B cell (primary cell): ENCODE measurements around the gene FTL. TPM values are rescaled to one million over a fixed set of nuclear protein-coding genes. Genes with fewer than 3 reads are reported as not detected.

Experiments
- ATAC-seq: fragments of 200-7000 bp; cut with Tn5 transposase; one replicate; pipeline ENCODE4 v1.10.0; 2021; ENCODE audit warnings: low read depth, mild to moderate bottlenecking, moderate number of reproducible peaks, moderate library complexity
- CTCF ChIA-PET: fragments of 350-600 bp; sonication (Branson Sonifier 250); formaldehyde crosslinking; loops from one replicate; lab custom pipeline; 2021; ENCODE audit warnings: antibody characterized with exemption, inconsistent platforms; lab: Charles Lee
- POLR2A ChIA-PET: fragments of 350-600 bp; sonication (Branson Sonifier 250); formaldehyde crosslinking; loops from one replicate; lab custom pipeline; 2021; ENCODE audit warnings: antibody characterized with exemption; lab: Charles Lee
- DNase-seq: peaks from one replicate; pipeline ENCODE4 v3.0.0; 2013
- H2AFZ ChIP-seq: 2 replicates; pipeline ENCODE4 v1.6.1; 2012; ENCODE audit warnings: mild to moderate bottlenecking, low read depth, low read length; ENCODE audit not compliant: insufficient read depth, poor library complexity, severe bottlenecking
- H3K27ac ChIP-seq, 2 donors: 1 replicate in 1 of 2; 2 replicates in 1 of 2; pipeline ENCODE4 v1.5.1; 2012 to 2013; ENCODE audit warnings: low read length in 2 of 2, mild to moderate bottlenecking in 2 of 2, moderate library complexity in 1 of 2
- H3K27me3 ChIP-seq, 4 experiments: fragments of 200-600 bp in 1 of 4; sonication (generic) in 1 of 4; replicated peaks in 1 of 4; 1 replicate in 2 of 4; 2 replicates in 2 of 4; pipeline versions ENCODE4 v1.6.1 to v1.7.0; 2013 to 2016; ENCODE audit warnings: low read length in 3 of 4, mild to moderate bottlenecking in 2 of 4, mixed read lengths in 1 of 4, moderate library complexity in 1 of 4; ENCODE audit not compliant: insufficient read depth in 4 of 4, control insufficient read depth in 3 of 4; ENCODE audit errors: control extremely low read depth in 1 of 4
- H3K36me3 ChIP-seq, 2 experiments: replicated peaks in 1 of 2; 1 replicate in 1 of 2; 2 replicates in 1 of 2; pipeline versions ENCODE4 v1.6.1 to v1.7.1; 2013; ENCODE audit warnings: low read length in 1 of 2; ENCODE audit not compliant: insufficient read depth in 2 of 2, control insufficient read depth in 1 of 2; ENCODE audit errors: control extremely low read depth in 1 of 2, extremely low read depth in 1 of 2
- H3K4me1 ChIP-seq, 2 donors: fragments of 200-600 bp in 1 of 2; sonication (generic) in 1 of 2; 1 replicate in 1 of 2; 2 replicates in 1 of 2; pipeline versions ENCODE4 v1.5.1 to v1.6.1; 2013 to 2017; ENCODE audit warnings: low read length in 2 of 2; ENCODE audit not compliant: control insufficient read depth in 2 of 2, insufficient read depth in 2 of 2
- H3K4me2 ChIP-seq: replicated peaks from 2 replicates; pipeline ENCODE3; 2012; ENCODE audit warnings: mild to moderate bottlenecking, low read depth, low read length; ENCODE audit not compliant: poor library complexity, severe bottlenecking
- H3K4me3 ChIP-seq, 5 experiments: fragments of 200-600 bp in 1 of 5; sonication (generic) in 1 of 5; 1 replicate in 3 of 5; 2 replicates in 2 of 5; pipeline versions ENCODE4 v1.5.1 to v1.7.0; 2011 to 2016; ENCODE audit warnings: low read length in 4 of 5, mild to moderate bottlenecking in 4 of 5, low read depth in 2 of 5, control low read depth in 1 of 5, moderate library complexity in 1 of 5; ENCODE audit not compliant: insufficient read depth in 1 of 5; ENCODE audit errors: control extremely low read depth in 1 of 5, extremely low read depth in 1 of 5
- H3K79me2 ChIP-seq: fragments of 200-600 bp; sonication (generic); one replicate; pipeline ENCODE4 v1.6.0; 2016; ENCODE audit warnings: low read length; ENCODE audit not compliant: control insufficient read depth, insufficient read depth
- H3K9ac ChIP-seq: fragments of 200-600 bp; sonication (generic); 2 replicates; pipeline ENCODE4 v1.6.1; 2017; ENCODE audit warnings: mild to moderate bottlenecking, low read length, moderate library complexity
- H3K9me3 ChIP-seq, 3 donors: one replicate each; pipeline versions ENCODE4 v1.6.1 to v1.7.1; 2013; ENCODE audit warnings: low read length in 2 of 3; ENCODE audit not compliant: control insufficient read depth in 2 of 3, insufficient read depth in 1 of 3; ENCODE audit errors: control extremely low read depth in 1 of 3
- H4K20me1 ChIP-seq: 2 replicates; pipeline ENCODE4 v1.6.0; 2012; ENCODE audit warnings: mild to moderate bottlenecking, low read length; ENCODE audit not compliant: insufficient read depth, control insufficient read depth, poor library complexity, severe bottlenecking
- H3K27ac Mint-ChIP-seq: one replicate; pipeline ENCODE4 v1.8.0; 2021; ENCODE audit warnings: mixed read lengths
- H3K27me3 Mint-ChIP-seq: one replicate; pipeline ENCODE4 v1.8.0; 2021; ENCODE audit warnings: mixed read lengths
- H3K4me1 Mint-ChIP-seq: one replicate; pipeline ENCODE4 v1.8.0; 2021; ENCODE audit warnings: mixed read lengths
- H3K4me3 Mint-ChIP-seq: one replicate; pipeline ENCODE4 v1.8.0; 2021; ENCODE audit warnings: mixed read lengths
- H3K9me3 Mint-ChIP-seq: one replicate; pipeline ENCODE4 v1.8.0; 2022; ENCODE audit warnings: mixed read lengths; ENCODE audit not compliant: insufficient read depth
- EZH2 ChIP-seq: IDR thresholded peaks from 2 replicates; pipeline ENCODE4 v1.6.1; 2012; ENCODE audit warnings: borderline replicate concordance, low read depth, mild to moderate bottlenecking, moderate library complexity, low read length; ENCODE audit not compliant: insufficient read depth, poor library complexity, severe bottlenecking
- WGBS: methylation state at CpG from one replicate; pipeline ENCODE4 v1.1.5; 2013; ENCODE audit warnings: missing lambda C conversion rate; ENCODE audit not compliant: insufficient coverage; 5-methylcytosine and 5-hydroxymethylcytosine counted together
- intact Hi-C: fragments of 100-400 bp; cut with micrococcal nuclease; formaldehyde crosslinking; loops from one replicate; pipeline ENCODE4 v1.10.0; 2022
- polyA plus RNA-seq: library from polyadenylated mRNA; depleted of rRNA; stranded (reverse); fragments of >200 nt; gene quantifications from 2 replicates; pipeline ENCODE4 v1.2.3, GENCODE V29; 2012
- total RNA-seq, 2 donors: library from RNA; stranded (reverse); fragments of 120-200 nt in 1 of 2; gene quantifications; 1 replicate in 1 of 2; 2 replicates in 1 of 2; pipeline versions ENCODE4 v1.2.3 to v1.2.4, GENCODE V29; 2013 to 2022
- TF ChIP-seq, protein P1 (sequence below): fragments of 200-600 bp; IDR thresholded peaks from one replicate; pipeline ENCODE4 v1.8.0; 2022; ENCODE audit warnings: antibody characterized with exemption, mild to moderate bottlenecking

The FTL gene
- total and polyA plus RNA-seq, 2 donors (not counting 1 experiment from before 2014, with no cell fraction given): 832 to 937 TPM

GRCh38 chr19:48953141-48953540 is 12.0 kb upstream of the FTL start:
- no peaks in the 10 kb centered on the region for H3K9me3 ChIP-seq
- no peaks in the 10 kb centered on the region for H3K27me3 ChIP-seq
- H3K9ac ChIP-seq: no peak overlapping the region
- H2AFZ ChIP-seq: no peak overlapping the region
- POLR2A ChIA-PET: interaction anchor here (0.5 to 0.7 kb wide), 2 partner anchors 47 to 77 kb away, joined by 3 to 6 read pairs; no protein-coding TSS in a partner anchor
- peaks cover 17% of the 10 kb centered on the region for H3K79me2 ChIP-seq
- no peaks in the 10 kb centered on the region for H3K27me3 Mint-ChIP-seq
- H3K9me3 Mint-ChIP-seq: peaks cover 6% of the 10 kb centered on the region
- no peak overlapping the region for H3K4me3 ChIP-seq
- peaks cover 1 to 3% of the 10 kb centered on the region in 2 experiments for H3K36me3 ChIP-seq
- WGBS: 77% methylated on average over 3 of the region's 4 CpGs
- peaks cover 20% of the 10 kb centered on the region for H3K4me1 Mint-ChIP-seq
- H3K27ac ChIP-seq: no peak overlapping the region
- DNase-seq (no peak), ATAC-seq (no peak)
- no peaks in the 10 kb centered on the region for H4K20me1 ChIP-seq
- TF ChIP-seq EZH2: no peak
- TF ChIP-seq, protein P1, sequence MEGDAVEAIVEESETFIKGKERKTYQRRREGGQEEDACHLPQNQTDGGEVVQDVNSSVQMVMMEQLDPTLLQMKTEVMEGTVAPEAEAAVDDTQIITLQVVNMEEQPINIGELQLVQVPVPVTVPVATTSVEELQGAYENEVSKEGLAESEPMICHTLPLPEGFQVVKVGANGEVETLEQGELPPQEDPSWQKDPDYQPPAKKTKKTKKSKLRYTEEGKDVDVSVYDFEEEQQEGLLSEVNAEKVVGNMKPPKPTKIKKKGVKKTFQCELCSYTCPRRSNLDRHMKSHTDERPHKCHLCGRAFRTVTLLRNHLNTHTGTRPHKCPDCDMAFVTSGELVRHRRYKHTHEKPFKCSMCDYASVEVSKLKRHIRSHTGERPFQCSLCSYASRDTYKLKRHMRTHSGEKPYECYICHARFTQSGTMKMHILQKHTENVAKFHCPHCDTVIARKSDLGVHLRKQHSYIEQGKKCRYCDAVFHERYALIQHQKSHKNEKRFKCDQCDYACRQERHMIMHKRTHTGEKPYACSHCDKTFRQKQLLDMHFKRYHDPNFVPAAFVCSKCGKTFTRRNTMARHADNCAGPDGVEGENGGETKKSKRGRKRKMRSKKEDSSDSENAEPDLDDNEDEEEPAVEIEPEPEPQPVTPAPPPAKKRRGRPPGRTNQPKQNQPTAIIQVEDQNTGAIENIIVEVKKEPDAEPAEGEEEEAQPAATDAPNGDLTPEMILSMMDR: no peak
- no peak overlapping the region for H3K27ac Mint-ChIP-seq
- peak overlapping the region; percentile 41 for H3K4me3 Mint-ChIP-seq
- CTCF ChIA-PET: interaction anchor here (0.6 to 2.7 kb wide), 6 partner anchors 11 to 272 kb away, joined by 3 to 14 read pairs (median 4); partner anchors contain the start of gene RUVBL2
- H3K4me1 ChIP-seq: peaks cover 6 to 16% of the 10 kb centered on the region in 2 donors
- intact Hi-C loops: no loop called here
- no peak overlapping the region for H3K4me2 ChIP-seq

DNA sequence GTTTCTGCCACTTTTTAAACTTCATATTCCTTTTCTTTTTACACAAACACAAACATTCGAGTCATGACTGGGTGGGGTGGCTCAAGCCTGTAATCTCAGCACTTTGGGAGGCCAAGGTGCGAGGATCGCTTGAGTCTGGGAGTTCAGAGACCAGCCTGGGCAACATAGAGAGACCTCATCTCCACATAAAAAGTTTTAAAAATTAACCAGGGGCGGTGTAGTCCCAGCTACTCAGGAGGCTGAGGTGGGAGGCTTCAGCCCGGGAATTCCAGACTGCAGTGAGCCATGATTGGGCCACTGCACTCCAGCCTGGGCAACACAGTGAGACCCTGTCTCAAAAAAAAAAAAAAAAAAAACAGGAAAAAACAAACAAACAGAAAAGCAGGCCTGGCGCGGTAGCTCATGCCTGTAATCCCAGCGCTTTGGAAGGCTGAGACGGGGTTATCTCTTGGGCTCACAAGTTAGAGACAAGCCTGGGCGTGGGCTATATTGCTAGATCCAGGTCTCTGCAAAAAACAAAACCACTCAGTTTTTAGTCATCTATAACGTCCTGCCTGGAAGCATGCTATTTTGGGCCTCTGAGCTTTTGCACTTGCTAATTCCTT is 11.0 kb upstream of the FTL start:
- peak overlapping the region; percentile 86 for H2AFZ ChIP-seq

More for the DNA sequence above, 11.0 kb upstream of the FTL start:
- Mint-ChIP-seq H3K27ac (peak overlapping the region; percentile 92), H3K4me3 (peak overlapping the region; percentile 85), H3K9me3 (no peaks in the 10 kb centered on the region), H3K4me1 (peaks cover 20% of the 10 kb centered on the region), H3K27me3 (no peaks in the 10 kb centered on the region)
- 73% methylated on average over 7 of the region's 11 CpGs for WGBS
- Histone ChIP-seq H4K20me1 (no peaks in the 10 kb centered on the region), H3K27ac (peak overlapping the region in 1 of 2 donors; percentile 89), H3K4me1 (peaks cover 6 to 16% of the 10 kb centered on the region in 2 donors), H3K4me2 (peak overlapping the region; percentile 94), H3K79me2 (peaks cover 23% of the 10 kb centered on the region), H3K9ac (peak overlapping the region; percentile 90), H3K9me3 (no peaks in the 10 kb centered on the region), H3K27me3 (no peaks in the 10 kb centered on the region), H3K36me3 (peaks cover 1 to 3% of the 10 kb centered on the region in 2 experiments), H3K4me3 (peak overlapping the region; percentile 41 to 99 (median 87))
- TF ChIP-seq EZH2: no peak
- TF ChIP-seq, protein P1: no peak
- intact Hi-C loops: loop anchor here (1.0 kb wide), 4 partner anchors 11 to 82 kb away; partner anchors contain the start of genes DHDH, FTL, NUCB1 and PPP1R15A
- ATAC-seq: no peak
- ChIA-PET CTCF (interaction anchor here (0.7 to 2.7 kb wide), 6 partner anchors 11 to 553 kb away, joined by 3 to 14 read pairs (median 4); partner anchors contain the start of gene FTL), POLR2A (interaction anchor here (0.6 to 1.0 kb wide), 11 partner anchors 8 to 1463 kb away, joined by 3 to 8 read pairs (median 4); partner anchors contain the start of genes FTL, GYS1, NUCB1 and RUVBL2)
- DNase-seq: no peak
